HL-60/S4 treated with phorbol 12-myristate 13-acetate at 8.2 ng/mL for 4 days and 3 days (cell line): ENCODE measurements around the gene WFDC12.
"Not testable (repeated sequence)": the region's sequence is repeated elsewhere in the genome, so short reads cannot be mapped to it uniquely, and the experiment has no call there.

Experiments used
- in situ Hi-C: fragments of 300-500 bp; cut with MboI; formaldehyde crosslinking; loops from 2 replicates; pipeline ENCODE4 v1.15.0; 2022; ENCODE audit warnings: low sequenced_read_pairs

The WFDC12 gene, protein sequence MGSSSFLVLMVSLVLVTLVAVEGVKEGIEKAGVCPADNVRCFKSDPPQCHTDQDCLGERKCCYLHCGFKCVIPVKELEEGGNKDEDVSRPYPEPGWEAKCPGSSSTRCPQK

DNA sequence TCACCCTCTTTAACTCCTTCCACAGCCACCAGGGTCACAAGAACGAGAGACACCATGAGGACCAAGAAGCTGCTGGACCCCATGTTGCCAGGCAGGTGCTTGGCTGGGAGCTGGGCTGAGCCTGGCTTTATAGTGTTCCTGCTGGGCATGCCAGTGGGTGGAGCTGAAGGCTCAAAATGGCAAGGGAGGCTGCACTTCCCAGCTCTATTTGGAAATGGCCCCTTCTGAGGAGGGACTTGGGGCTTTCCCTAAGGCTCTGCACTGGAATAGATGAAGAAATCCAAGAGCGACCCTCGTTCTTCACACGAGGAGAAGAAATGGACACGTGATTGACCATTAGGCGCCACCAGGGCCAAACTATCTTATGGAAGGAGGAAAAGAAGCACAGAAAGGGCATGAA is at the start of gene WFDC12:
Gene WFDC12 (minus strand): TSS at position 101 of the 400 bp plus-strand sequence. CDS start 18 bp downstream, at position 83.
- in situ Hi-C loops, result no loop called here

- in situ Hi-C loops, result no loop called here
These were observed 49.3 kb upstream of the WFDC12 start for GRCh38 chr20:45173522-45173921.

DNA sequence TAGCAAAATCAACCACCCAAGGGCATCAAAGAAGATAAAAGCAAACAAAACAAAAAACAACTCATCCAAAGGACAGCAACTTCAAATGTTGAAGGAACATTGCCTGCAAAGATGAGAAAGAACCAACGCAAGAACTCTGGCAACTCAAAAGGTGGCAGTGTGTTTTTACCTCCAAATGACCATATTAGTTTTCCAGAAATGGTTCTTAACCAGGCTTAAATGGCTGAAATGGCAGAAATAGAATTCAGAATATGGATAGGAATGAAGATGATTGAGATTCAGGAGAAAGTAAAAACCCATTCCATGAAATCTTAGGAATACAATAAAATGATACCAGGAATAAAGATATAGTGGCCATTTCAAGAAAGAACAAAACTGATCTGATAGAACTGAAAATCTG is 40.6 kb upstream of the WFDC12 start:
- in situ Hi-C loops, result no loop called here

- in situ Hi-C loops, result no loop called here
These were observed 39.0 kb upstream of the WFDC12 start for GRCh38 chr20:45163083-45163803.

DNA sequence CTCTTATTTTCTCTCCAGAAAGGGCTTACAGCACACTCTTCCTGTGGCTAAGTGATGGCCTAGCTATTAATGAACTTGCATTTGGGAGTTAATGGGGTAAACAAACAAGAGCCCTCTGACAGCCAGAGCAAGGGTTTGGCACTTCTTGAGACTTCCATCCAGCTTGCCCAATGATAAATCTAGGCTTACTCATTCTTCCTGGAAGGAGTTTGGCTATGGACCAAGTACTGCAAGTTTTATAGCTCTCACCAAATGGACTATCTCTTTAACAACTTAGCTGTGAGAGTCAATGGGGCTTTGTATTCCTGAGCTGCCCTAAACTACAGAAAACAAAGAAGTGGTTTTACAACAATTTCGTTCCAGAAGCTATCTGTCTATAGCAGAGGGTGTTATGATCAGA is 33.7 kb upstream of the WFDC12 start:
- in situ Hi-C loops, result no loop called here

GRCh38 chr20:45156713-45157112 is 32.4 kb upstream of the WFDC12 start:
- in situ Hi-C loops, result no loop called here

DNA sequence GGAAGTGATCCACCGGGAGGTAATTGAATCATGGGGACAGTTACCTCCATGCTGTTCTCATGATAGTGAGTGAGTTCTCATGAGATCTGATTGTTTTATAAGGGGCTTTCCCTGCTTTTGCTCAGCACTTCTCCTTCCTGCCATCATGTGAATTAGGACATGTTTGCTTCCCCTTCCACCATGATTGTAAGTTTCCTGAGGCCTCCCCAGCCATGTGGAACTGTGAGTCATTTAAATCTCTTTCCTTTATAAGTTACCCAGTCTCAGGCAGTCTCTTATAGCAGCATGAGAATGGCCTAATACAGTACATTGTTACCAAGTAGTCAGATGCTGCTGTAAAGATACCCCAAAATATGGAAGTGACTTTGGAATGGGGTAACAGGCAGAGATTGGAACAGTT is 30.5 kb upstream of the WFDC12 start:
- in situ Hi-C loops, result not testable (repeated sequence)

- in situ Hi-C loops, result no loop called here
These were observed 29.9 kb upstream of the WFDC12 start for GRCh38 chr20:45154183-45154582.

- in situ Hi-C loops, result no loop called here
These were observed 29.5 kb upstream of the WFDC12 start for GRCh38 chr20:45153752-45154151.

DNA sequence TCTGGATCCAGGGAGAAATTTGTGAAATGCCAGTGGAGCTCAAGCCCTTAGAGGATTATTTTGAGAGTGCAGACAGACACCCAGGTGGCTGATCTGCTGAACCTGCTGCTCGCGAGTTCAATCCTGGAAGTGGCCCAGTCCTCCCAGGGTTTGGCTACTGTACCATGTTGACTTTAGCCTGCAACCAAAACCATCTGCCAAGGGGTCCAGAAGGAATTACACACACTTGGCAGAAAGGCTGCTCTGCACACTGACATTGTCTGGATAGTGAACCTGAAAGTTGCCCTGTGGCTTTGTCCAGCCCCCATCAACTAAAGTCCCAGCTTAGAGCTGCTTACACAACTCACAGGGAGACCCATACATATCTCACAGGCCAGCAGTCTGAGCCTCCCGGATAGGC is 28.9 kb upstream of the WFDC12 start:
- in situ Hi-C loops, result no loop called here

DNA sequence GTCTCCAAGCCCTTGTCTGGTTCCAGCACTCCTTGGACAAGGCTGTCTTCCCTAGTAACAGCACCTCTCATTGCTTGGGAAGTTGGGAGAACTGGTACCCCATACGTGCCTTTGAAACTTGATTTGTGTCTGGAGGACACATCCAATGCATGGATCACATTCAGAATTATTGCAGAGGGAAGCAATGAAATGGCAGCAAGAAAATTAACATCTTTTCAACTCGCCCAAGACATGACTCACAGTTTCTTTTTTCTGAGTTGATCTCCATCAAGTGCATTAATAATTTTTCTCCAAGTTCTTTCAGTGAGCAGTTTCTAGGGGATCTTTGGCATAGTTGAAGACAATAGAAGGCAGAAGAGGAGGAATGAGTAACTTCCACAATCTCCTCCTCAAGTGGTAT is 28.1 kb upstream of the WFDC12 start:
- in situ Hi-C loops, result no loop called here

GRCh38 chr20:45149062-45149461 is 24.8 kb upstream of the WFDC12 start:
- in situ Hi-C loops, result no loop called here

- in situ Hi-C loops, result no loop called here
These were observed 16.6 kb upstream of the WFDC12 start for GRCh38 chr20:45140836-45141235.

- in situ Hi-C loops, result not testable (repeated sequence)
These were observed 15.6 kb upstream of the WFDC12 start for GRCh38 chr20:45139733-45140375.

DNA sequence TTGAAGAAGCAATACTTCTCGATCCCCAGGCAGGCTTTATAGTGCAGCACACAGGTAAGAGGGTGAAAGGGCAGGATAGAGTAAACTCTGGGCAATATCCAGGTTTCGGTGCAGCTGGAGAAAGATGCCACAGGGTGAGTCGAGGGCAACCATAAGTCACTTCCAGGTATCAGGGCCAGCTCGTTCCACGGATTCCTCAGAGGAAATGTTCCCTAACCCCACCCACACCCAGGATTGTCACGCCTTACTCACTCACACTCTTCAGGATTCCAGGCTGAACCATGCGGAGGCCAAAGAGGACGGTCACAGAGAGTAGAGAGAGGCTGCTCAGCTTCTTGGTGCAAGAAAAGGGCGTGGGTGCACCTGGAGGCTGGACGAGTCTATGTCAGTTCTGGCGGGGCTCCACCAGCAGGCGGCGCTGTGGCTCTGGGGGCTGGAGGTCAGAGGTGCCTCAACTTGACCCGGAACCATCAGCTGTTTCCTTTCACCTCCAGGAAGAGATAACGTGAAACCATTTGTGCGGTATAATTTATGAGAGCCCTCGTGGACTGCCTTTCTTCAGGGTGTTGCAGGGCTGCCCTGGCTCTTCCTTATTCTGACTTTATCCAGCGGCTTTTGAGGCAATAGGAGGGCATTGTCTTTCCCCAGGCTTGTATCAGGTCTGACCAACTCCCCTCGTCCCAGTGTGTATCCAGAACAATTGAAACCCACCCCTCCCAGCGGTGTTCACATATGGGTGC is 14.5 kb upstream of the WFDC12 start:
- in situ Hi-C loops, result no loop called here

- in situ Hi-C loops, result no loop called here
These were observed 12.6 kb upstream of the WFDC12 start for GRCh38 chr20:45136911-45137310.

- in situ Hi-C loops, result no loop called here
These were observed 3.8 kb upstream of the WFDC12 start for GRCh38 chr20:45128099-45128498.

- in situ Hi-C loops, result no loop called here
These were observed 2.9 kb downstream of the WFDC12 start for GRCh38 chr20:45121388-45121787.

DNA sequence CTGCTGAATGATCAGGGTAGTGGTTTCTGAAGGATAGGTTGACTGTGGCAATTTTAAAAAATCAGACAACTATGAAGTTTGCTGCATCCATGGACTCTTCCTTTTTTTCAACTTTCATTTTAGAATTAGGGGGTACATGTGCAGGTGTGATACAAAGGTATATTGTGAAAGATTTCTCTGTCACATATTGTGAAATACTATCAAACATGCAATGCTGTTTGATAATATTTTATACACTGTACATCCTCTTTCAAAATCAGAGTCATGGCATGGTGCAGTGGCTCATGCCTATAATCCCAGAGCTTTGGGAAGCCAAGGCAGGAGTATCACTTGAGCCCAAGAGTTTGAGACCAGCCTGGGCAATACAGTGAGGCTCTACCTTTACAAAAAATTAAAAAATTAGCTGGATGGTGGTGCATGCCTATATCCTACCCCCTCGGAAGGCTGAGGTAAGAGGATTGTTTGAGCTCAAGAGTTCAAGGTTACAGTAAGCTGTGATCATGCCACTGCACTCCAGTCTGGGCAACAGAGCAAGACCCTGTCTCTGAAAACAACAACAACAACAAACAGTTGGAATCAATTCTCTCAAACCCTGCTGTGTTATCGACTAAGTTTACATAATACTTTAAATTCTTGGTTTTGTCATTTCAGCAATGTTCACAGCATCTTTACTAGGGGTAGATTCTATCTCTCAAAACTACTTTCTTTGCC is 4.6 kb downstream of the WFDC12 start:
- in situ Hi-C loops, result no loop called here

DNA sequence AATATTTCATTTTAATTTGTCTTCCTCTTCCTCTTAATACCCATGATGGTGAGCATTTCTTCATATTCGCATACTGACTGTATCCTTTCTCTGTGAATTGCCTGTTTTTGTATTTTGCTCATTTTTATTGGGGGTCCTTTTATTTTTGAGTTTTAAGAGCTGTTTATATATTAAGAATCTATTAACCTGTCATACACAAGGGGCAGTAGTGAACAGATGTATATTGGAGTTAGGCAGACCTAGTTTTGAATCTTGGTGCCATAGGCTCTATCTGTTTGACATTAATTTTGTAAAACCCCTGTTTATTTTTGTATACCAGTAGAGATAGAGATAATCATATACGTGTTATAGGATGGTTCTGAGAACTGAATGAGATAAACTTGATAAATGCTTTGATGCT is 6.2 kb downstream of the WFDC12 start:
- in situ Hi-C loops, result no loop called here

GRCh38 chr20:45117581-45117980 is 6.7 kb downstream of the WFDC12 start:
- in situ Hi-C loops, result no loop called here
